SU-DHL-6 (cell line): ENCODE data around the gene RXFP3.

ENCODE experiments used
- H2AFZ ChIP-seq: fragments of 200-600 bp; sonication (generic); 2 replicates; pipeline ENCODE4 v1.6.1; 2014; ENCODE audit warnings: low read depth, mild to moderate bottlenecking, moderate library complexity, mixed read lengths, antibody characterized with exemption, low read length; ENCODE audit not compliant: severe bottlenecking
- H3F3A ChIP-seq: fragments of 200-600 bp; shearing (Covaris generic); 2 replicates; pipeline ENCODE4 v1.6.0; 2016; ENCODE audit warnings: antibody characterized with exemption, mild to moderate bottlenecking; ENCODE audit not compliant: insufficient read depth
- H3K27ac ChIP-seq: fragments of 200-600 bp; sonication (generic); 2 replicates; pipeline ENCODE4 v1.5.1; 2016; ENCODE audit warnings: low read depth, mild to moderate bottlenecking, low read length, moderate library complexity, mixed read lengths
- H3K27me3 ChIP-seq: fragments of 200-600 bp; sonication (generic), shearing (Covaris generic); 2 replicates; pipeline ENCODE4 v1.6.0; 2014; ENCODE audit warnings: mild to moderate bottlenecking, low read length
- H3K36me3 ChIP-seq: fragments of 200-600 bp; sonication (generic); 2 replicates; pipeline ENCODE4 v1.6.1; 2014; ENCODE audit warnings: mild to moderate bottlenecking, low read length, mixed read lengths
- H3K4me2 ChIP-seq: fragments of 300-600, 200-600 bp; shearing (Covaris generic), sonication (generic); 2 replicates; pipeline ENCODE4 v1.6.0; 2014; ENCODE audit warnings: low read length, low read depth, mild to moderate bottlenecking; ENCODE audit not compliant: poor library complexity, severe bottlenecking
- H3K4me3 ChIP-seq: fragments of 200-600 bp; sonication (generic); 2 replicates; pipeline ENCODE4 v1.5.1; 2014; ENCODE audit warnings: antibody characterized with exemption, low read length, mild to moderate bottlenecking, mixed read lengths; ENCODE audit not compliant: insufficient read depth, poor library complexity, severe bottlenecking
- H3K79me2 ChIP-seq: fragments of 200-600 bp; sonication (generic); 2 replicates; pipeline ENCODE4 v1.6.1; 2014; ENCODE audit warnings: mild to moderate bottlenecking, low read length, moderate library complexity; ENCODE audit not compliant: insufficient read depth
- H3K9ac ChIP-seq: fragments of 200-600 bp; sonication (generic); 2 replicates; pipeline ENCODE4 v1.7.0; 2014; ENCODE audit warnings: mild to moderate bottlenecking, low read length
- H3K9me2 ChIP-seq: fragments of 200-600 bp; sonication (generic); replicated peaks from 2 replicates; pipeline ENCODE4 v1.6.1; 2014; ENCODE audit warnings: low read length; ENCODE audit not compliant: insufficient read depth
- H3K9me3 ChIP-seq: fragments of 200-600 bp; sonication (generic); 2 replicates; pipeline ENCODE4 v1.6.1; 2014; ENCODE audit warnings: low read length, mixed read lengths; ENCODE audit not compliant: insufficient read depth
- H4K20me1 ChIP-seq: fragments of 200-600 bp; sonication (generic); 2 replicates; pipeline ENCODE4 v1.6.1; 2014; ENCODE audit warnings: low read depth, mild to moderate bottlenecking, antibody characterized with exemption, low read length, moderate library complexity, mixed read lengths
- CTCF ChIP-seq: fragments of 200-600 bp; sonication (generic); IDR thresholded peaks from one replicate; pipeline ENCODE4 v1.5.1; 2017; ENCODE audit warnings: antibody characterized with exemption, mild to moderate bottlenecking, low read length, moderate library complexity; ENCODE audit not compliant: insufficient read depth, poor library complexity, severe bottlenecking
- EZH2phosphoT487 ChIP-seq: fragments of 200-600 bp; sonication (generic), shearing (Covaris generic); conservative IDR thresholded peaks from 2 replicates; pipeline ENCODE4 v1.6.1; 2018; ENCODE audit warnings: mild to moderate bottlenecking, antibody characterized with exemption, low read length, moderate library complexity, mixed read lengths

RXFP3 gene

GRCh38 chr5:33975852-33976251 lies 39.7 kb downstream of the RXFP3 start:
- H2AFZ ChIP-seq, result no peak overlapping the region
- H3K36me3 ChIP-seq, result no peaks in the 10 kb centered on the region
- no peaks in the 10 kb centered on the region for H3F3A ChIP-seq
- H3K27me3 ChIP-seq, result no peaks in the 10 kb centered on the region
- H3K79me2 ChIP-seq, result no peaks in the 10 kb centered on the region
- no peaks in the 10 kb centered on the region for H4K20me1 ChIP-seq
- H3K9me3 ChIP-seq, result no peaks in the 10 kb centered on the region
- H3K9me2 ChIP-seq, result no peaks in the 10 kb centered on the region
- no peak overlapping the region for H3K4me3 ChIP-seq
- no peak overlapping the region for H3K4me2 ChIP-seq
- TF ChIP-seq EZH2phosphoT487 (no peak), CTCF (no peak)
- no peak overlapping the region for H3K9ac ChIP-seq
- H3K27ac ChIP-seq, result no peak overlapping the region

- H3K4me2 ChIP-seq, result no peak overlapping the region
- H3K27ac ChIP-seq, result no peak overlapping the region
- no peak overlapping the region for H2AFZ ChIP-seq
- H3K27me3 ChIP-seq, result no peaks in the 10 kb centered on the region
- no peaks in the 10 kb centered on the region for H3K9me3 ChIP-seq
- H4K20me1 ChIP-seq, result no peaks in the 10 kb centered on the region
- H3F3A ChIP-seq, result no peaks in the 10 kb centered on the region
- H3K36me3 ChIP-seq, result no peaks in the 10 kb centered on the region
- H3K4me3 ChIP-seq, result no peak overlapping the region
- no peaks in the 10 kb centered on the region for H3K9me2 ChIP-seq
- TF ChIP-seq CTCF (no peak), EZH2phosphoT487 (no peak)
- H3K79me2 ChIP-seq, result no peaks in the 10 kb centered on the region
- H3K9ac ChIP-seq, result no peak overlapping the region
These were observed 40.1 kb downstream of the RXFP3 start for GRCh38 chr5:33976307-33976706.

- Histone ChIP-seq H4K20me1 (no peaks in the 10 kb centered on the region), H3F3A (no peaks in the 10 kb centered on the region), H3K9ac (no peak overlapping the region), H3K27me3 (no peaks in the 10 kb centered on the region), H3K36me3 (no peaks in the 10 kb centered on the region), H2AFZ (no peak overlapping the region), H3K79me2 (no peaks in the 10 kb centered on the region), H3K4me3 (no peak overlapping the region), H3K4me2 (no peak overlapping the region), H3K9me2 (no peaks in the 10 kb centered on the region), H3K9me3 (no peaks in the 10 kb centered on the region), H3K27ac (no peak overlapping the region)
- TF ChIP-seq CTCF (no peak), EZH2phosphoT487 (no peak)
These were observed 42.1 kb downstream of the RXFP3 start for GRCh38 chr5:33978306-33978705.
